Head of caudate nucleus (tissue), 42 donors: Measurements from ENCODE around the gene HNRNPA1L2.
A peak's percentile ranks its signal among the peaks of the same experiment; 100 is the strongest.
"Not testable (repeated sequence)": the region's sequence is repeated elsewhere in the genome, so short reads cannot be mapped to it uniquely, and the experiment has no call there.

Source experiments
- DNase-seq, 42 donors: peaks; one replicate each; pipeline versions ENCODE4 v3.0.0 to v3.0.0-alpha.2; 2020 to 2021; ENCODE audit warnings: mixed read lengths in 7 of 42
- intact Hi-C: fragments of 100-400 bp; cut with DNase I; formaldehyde crosslinking; loops from one replicate; pipeline ENCODE4 v1.15.0; 2022

The HNRNPA1L2 gene

DNA sequence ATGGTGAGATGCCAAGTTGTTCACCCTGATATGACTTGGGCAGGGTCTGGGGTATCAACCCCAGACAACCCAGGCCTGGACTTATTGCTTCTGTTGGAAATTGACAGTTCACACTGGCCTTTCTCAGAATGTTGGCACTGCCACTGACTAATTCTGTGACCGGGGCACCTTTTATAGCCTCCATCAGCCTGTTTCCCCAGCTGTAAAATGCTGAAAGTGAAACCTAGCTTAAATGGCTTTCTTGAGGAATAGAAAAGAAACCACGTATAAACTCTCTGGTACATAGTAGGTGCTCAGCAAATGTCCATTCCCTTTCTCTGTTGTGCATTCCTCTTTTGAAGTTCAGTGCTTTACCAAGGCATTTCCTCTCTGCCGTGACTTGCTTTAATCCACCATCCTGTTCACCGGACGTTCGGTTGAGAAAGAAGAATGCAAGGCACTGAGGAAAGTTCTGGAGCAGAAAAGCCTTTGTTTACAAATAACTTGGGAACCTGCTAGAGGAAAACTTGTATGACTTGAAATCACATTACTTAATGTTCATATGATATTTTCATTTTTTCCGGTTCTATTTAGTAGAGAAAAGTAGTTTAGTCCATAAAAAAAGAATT is 11.0 kb upstream of the HNRNPA1L2 start:
- DNase-seq, result not testable (repeated sequence)

GRCh38 chr13:52638666-52639328 is 3.4 kb upstream of the HNRNPA1L2 start:
- DNase-seq, result no peak
- intact Hi-C loops, result no loop called here

More for the DNA sequence above, 11.0 kb upstream of the HNRNPA1L2 start:
- intact Hi-C loops, result not testable (repeated sequence)

DNA sequence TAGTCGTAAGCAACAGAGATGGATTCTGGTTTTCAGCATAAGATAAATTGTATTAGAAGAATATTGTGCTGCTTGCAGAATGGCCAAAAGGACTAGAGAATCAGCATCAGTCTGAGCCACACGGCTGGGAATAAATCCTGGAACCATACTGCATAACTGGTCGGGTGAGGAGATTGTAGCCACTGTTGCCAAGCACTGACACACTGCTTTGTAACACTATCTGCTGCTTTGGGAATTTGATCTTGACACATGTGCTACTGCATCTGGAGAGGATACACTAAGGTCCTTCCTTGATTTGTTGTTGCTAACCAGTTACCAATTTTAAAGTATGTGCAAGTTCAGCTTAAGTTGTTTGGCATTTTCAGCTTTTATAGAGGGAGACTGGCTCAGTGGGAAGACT is 1.9 kb downstream of the HNRNPA1L2 start:
- intact Hi-C loops, result no loop called here
- no peak for DNase-seq

GRCh38 chr13:52646967-52647366 is 4.7 kb downstream of the HNRNPA1L2 start:
- DNase-seq, result no peak
- intact Hi-C loops, result no loop called here

GRCh38 chr13:52650731-52651130 is 8.5 kb downstream of the HNRNPA1L2 start:
- DNase-seq, result no peak
- intact Hi-C loops, result no loop called here

- intact Hi-C loops, result no loop called here
- no peak for DNase-seq
Observed at GRCh38 chr13:52651897-52652195, 9.6 kb downstream of the HNRNPA1L2 start.

GRCh38 chr13:52652196-52652979 is 10.2 kb downstream of the HNRNPA1L2 start, which contains the start of gene SUGT1:
TSS of gene SUGT1 (plus strand) at chr13:52652836. CDS start at chr13:52652921, 85 bp downstream.
- intact Hi-C loops, result no loop called here
- peak; percentile 91 to 99 (median 97) for DNase-seq

GRCh38 chr13:52652980-52653303 is 10.7 kb downstream of the HNRNPA1L2 start:
- intact Hi-C loops, result no loop called here
- DNase-seq, result no peak

- no peak for DNase-seq
- intact Hi-C loops, result no loop called here
Observed at GRCh38 chr13:52659340-52659739, 17.1 kb downstream of the HNRNPA1L2 start.

GRCh38 chr13:52664272-52664671 is 22.0 kb downstream of the HNRNPA1L2 start:
- intact Hi-C loops, result loop anchor here (10.0 kb wide), 1 partner anchor 141 kb away; no protein-coding TSS in a partner anchor
- no peak for DNase-seq

GRCh38 chr13:52665325-52665724 is 23.1 kb downstream of the HNRNPA1L2 start:
- DNase-seq, result no peak
- intact Hi-C loops, result loop anchor here (10.0 kb wide), 1 partner anchor 139 kb away; no protein-coding TSS in a partner anchor

- no peak for DNase-seq
- intact Hi-C loops, result loop anchor here (10.0 kb wide), 1 partner anchor 135 kb away; no protein-coding TSS in a partner anchor
Observed at GRCh38 chr13:52669677-52670076, 27.4 kb downstream of the HNRNPA1L2 start.

- intact Hi-C loops, result no loop called here
- no peak for DNase-seq
Observed at GRCh38 chr13:52670726-52671125, 28.5 kb downstream of the HNRNPA1L2 start.

DNA sequence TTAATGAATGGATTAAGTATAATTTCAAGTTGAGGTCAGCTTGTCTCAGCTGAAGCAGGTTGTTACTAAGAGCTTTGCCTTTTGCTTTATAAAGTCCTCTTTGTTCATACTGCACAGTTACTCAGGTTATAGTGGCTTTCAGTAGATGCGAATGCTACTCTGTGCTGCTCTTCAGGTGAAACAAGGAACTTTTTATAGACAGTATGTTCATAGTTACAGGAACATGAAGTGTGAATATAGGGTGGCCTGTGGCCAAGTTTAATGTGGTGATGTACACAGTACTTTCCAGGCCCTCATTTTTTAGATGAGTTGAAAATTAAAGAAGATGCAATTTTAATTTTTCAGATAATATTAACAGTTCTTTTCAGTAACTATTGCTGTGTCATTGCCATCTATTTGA is 31.2 kb downstream of the HNRNPA1L2 start:
- intact Hi-C loops, result no loop called here
- DNase-seq, result no peak

DNA sequence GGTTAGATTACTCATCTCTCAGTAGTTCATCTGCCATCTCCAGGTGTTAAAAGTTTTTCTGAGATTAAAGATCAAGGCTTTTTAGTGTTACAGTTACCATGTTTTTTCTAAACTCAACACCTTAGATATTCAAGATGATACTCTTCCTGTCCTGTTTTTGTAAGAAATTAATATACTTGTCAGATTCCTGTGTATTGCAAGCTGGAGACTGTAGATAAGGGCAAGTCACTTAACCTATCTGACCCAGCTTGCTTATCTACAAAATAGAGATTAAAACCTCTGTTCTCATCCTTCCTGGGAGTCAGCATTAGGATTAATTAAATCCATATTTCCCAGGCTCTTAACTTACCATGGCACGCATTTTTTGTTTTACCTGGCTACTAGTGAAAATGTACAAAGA is 35.6 kb downstream of the HNRNPA1L2 start:
- intact Hi-C loops, result no loop called here
- no peak for DNase-seq

- DNase-seq, intact Hi-C loops: not testable (repeated sequence)
Observed at GRCh38 chr13:52685806-52686205, 43.6 kb downstream of the HNRNPA1L2 start.

GRCh38 chr13:52686376-52686775 is 44.1 kb downstream of the HNRNPA1L2 start:
- intact Hi-C loops, result no loop called here
- DNase-seq, result no peak
